ENCODE measurements around the gene TANGO2.

DNA sequence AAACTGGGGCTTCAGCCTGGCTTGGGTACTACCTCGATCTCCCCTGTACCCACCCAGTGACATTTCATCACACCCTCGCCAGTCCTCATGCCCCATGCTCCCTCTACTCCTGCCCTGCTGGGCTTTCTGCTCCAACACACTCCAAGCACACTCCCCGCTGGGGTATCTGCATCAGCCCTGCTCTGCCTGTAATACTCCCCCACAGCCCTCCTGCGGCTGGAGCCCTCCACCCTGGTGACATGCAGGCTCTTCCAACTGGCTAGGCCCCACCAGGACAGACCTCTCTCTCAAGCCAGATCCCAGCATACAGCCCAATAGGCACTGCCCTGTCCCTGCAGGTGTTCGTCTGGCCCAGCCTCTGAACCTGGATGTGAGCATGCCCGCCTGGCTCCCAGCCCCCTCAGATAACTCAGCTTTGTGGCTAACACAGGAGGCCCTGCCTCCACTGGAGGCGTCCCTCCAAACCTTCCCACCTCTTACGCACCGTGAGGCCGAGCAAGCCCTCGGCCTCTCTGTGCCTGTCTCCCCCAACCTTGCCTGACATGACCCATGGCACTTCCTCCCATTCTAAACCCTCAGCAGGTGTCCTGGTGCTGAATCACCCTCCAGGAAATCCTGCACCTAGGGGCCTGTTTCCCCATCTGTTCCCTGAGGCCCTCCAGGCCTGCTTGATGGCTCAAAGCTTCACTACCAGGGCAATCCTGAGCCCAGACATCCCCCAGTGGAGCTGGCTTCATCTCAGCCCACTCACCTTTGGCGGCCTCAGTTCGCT, 45.8 kb upstream of the TANGO2 start:
- TF ChIP-seq, protein P1, sequence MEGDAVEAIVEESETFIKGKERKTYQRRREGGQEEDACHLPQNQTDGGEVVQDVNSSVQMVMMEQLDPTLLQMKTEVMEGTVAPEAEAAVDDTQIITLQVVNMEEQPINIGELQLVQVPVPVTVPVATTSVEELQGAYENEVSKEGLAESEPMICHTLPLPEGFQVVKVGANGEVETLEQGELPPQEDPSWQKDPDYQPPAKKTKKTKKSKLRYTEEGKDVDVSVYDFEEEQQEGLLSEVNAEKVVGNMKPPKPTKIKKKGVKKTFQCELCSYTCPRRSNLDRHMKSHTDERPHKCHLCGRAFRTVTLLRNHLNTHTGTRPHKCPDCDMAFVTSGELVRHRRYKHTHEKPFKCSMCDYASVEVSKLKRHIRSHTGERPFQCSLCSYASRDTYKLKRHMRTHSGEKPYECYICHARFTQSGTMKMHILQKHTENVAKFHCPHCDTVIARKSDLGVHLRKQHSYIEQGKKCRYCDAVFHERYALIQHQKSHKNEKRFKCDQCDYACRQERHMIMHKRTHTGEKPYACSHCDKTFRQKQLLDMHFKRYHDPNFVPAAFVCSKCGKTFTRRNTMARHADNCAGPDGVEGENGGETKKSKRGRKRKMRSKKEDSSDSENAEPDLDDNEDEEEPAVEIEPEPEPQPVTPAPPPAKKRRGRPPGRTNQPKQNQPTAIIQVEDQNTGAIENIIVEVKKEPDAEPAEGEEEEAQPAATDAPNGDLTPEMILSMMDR (conservative IDR thresholded peaks at IDR 0.05), result no peak
- TF ChIP-seq ZFX (IDR thresholded peaks at IDR 0.05), result no peak

Data from C4-2B (cell line).